Nephron (organoid): ENCODE data around the gene LRP2BP.

Experiments used
- H3K27ac Mint-ChIP-seq, 3 experiments: 2 replicates each; pipeline ENCODE4 v1.8.0; 2020; ENCODE audit warnings: mixed read lengths in 3 of 3, mild to moderate bottlenecking in 2 of 3, moderate library complexity in 1 of 3
- H3K27me3 Mint-ChIP-seq: 2 replicates; pipeline ENCODE4 v1.8.0; 2021; ENCODE audit warnings: low read depth, mild to moderate bottlenecking, moderate library complexity, mixed read lengths
- H3K36me3 Mint-ChIP-seq: 2 replicates; pipeline ENCODE4 v1.8.0; 2020; ENCODE audit warnings: low read depth, mixed read lengths
- H3K4me1 Mint-ChIP-seq: 2 replicates; pipeline ENCODE4 v1.8.0; 2020; ENCODE audit warnings: mixed read lengths
- H3K4me3 Mint-ChIP-seq, 3 experiments: 2 replicates each; pipeline ENCODE4 v1.8.0; 2020; ENCODE audit warnings: mild to moderate bottlenecking in 3 of 3, mixed read lengths in 3 of 3, moderate library complexity in 2 of 3
- H3K9me3 Mint-ChIP-seq: 2 replicates; pipeline ENCODE4 v1.8.0; 2020; ENCODE audit warnings: mixed read lengths
- TF ChIP-seq, protein P1 (sequence below), 3 experiments: fragments of 200-600 bp; sonication (generic); IDR thresholded peaks; one replicate each; pipeline ENCODE4 v1.5.0; 2021; ENCODE audit warnings: antibody characterized with exemption in 3 of 3; ENCODE audit not compliant: unreplicated experiment in 3 of 3

Gene LRP2BP

DNA sequence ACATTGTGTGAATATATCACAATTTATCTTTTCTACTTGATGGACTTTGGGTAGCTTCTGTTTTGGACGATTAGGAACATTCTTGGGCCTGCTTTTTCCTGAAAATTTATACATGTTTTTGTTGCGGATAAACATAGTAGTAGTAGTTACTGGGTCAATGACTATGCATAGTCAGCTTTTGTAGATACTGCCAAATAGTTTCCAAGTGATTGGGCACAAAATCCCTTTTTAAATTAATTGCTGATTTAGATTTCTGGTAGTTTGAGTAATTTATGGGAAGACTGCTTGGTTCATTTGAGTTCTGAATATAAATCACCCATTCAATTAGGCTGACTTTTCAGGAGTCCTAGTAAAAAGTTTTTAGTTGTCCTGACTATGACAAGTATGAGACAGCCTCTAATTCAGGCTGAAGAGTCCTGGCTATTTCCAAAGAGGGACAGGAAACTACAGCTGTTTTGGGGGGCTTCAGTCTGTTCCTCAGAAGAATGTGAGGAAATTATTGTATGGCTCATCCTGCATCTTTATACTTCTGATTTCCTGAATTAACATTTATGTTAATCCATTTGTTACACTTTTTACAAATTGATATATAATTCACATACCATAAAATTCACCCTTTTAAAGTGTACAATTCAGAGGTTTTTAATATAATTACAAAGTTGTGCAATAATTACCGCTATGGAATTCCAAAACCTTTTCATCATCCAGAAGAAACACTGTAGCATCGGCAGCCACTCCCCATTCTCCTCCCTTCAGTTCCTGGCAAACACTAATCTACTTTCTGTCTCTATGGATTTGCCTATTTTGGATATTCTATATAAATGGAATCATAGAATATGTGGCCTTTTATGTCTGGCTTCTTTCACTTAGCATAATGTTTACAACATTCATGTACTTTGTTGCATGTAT lies 14.2 kb downstream of the LRP2BP start:
- no peak overlapping the region for H3K27ac Mint-ChIP-seq
- TF ChIP-seq, protein P1, sequence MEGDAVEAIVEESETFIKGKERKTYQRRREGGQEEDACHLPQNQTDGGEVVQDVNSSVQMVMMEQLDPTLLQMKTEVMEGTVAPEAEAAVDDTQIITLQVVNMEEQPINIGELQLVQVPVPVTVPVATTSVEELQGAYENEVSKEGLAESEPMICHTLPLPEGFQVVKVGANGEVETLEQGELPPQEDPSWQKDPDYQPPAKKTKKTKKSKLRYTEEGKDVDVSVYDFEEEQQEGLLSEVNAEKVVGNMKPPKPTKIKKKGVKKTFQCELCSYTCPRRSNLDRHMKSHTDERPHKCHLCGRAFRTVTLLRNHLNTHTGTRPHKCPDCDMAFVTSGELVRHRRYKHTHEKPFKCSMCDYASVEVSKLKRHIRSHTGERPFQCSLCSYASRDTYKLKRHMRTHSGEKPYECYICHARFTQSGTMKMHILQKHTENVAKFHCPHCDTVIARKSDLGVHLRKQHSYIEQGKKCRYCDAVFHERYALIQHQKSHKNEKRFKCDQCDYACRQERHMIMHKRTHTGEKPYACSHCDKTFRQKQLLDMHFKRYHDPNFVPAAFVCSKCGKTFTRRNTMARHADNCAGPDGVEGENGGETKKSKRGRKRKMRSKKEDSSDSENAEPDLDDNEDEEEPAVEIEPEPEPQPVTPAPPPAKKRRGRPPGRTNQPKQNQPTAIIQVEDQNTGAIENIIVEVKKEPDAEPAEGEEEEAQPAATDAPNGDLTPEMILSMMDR (IDR thresholded peaks at IDR 0.05; ENCODE audit: unreplicated experiment in 3 of 3): no peak
- H3K4me1 Mint-ChIP-seq: peaks cover 13% of the 10 kb centered on the region
- H3K36me3 Mint-ChIP-seq: peaks cover 45% of the 10 kb centered on the region
- peaks cover 5% of the 10 kb centered on the region for H3K27me3 Mint-ChIP-seq
- H3K9me3 Mint-ChIP-seq: peaks cover 15% of the 10 kb centered on the region
- no peak overlapping the region for H3K4me3 Mint-ChIP-seq

DNA sequence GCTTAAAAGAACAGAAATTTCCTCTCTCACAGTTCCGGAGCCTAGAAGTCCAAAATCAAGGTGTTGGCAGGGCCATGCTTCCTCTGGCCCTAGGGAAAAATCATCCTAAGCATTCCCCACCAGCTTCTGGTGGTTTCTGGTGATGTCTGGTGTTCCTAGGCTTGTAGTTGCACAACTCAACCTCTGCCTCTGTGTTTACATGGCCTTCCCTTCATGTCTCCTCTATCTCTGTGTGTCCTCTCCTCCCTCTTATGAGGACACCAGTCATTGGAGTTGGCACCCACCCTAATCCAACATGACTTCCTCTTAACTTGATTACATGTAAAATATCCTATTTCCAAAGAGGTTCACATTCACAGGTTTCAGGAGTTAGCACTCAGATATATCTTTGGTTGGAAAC lies 15.4 kb downstream of the LRP2BP start:
- peaks cover 12% of the 10 kb centered on the region for H3K4me1 Mint-ChIP-seq
- no peak overlapping the region for H3K27ac Mint-ChIP-seq
- H3K9me3 Mint-ChIP-seq: peaks cover 15% of the 10 kb centered on the region
- peaks cover 5% of the 10 kb centered on the region for H3K27me3 Mint-ChIP-seq
- peaks cover 50% of the 10 kb centered on the region for H3K36me3 Mint-ChIP-seq
- TF ChIP-seq, protein P1 (IDR thresholded peaks at IDR 0.05; ENCODE audit: unreplicated experiment in 3 of 3): no peak
- no peak overlapping the region for H3K4me3 Mint-ChIP-seq

DNA sequence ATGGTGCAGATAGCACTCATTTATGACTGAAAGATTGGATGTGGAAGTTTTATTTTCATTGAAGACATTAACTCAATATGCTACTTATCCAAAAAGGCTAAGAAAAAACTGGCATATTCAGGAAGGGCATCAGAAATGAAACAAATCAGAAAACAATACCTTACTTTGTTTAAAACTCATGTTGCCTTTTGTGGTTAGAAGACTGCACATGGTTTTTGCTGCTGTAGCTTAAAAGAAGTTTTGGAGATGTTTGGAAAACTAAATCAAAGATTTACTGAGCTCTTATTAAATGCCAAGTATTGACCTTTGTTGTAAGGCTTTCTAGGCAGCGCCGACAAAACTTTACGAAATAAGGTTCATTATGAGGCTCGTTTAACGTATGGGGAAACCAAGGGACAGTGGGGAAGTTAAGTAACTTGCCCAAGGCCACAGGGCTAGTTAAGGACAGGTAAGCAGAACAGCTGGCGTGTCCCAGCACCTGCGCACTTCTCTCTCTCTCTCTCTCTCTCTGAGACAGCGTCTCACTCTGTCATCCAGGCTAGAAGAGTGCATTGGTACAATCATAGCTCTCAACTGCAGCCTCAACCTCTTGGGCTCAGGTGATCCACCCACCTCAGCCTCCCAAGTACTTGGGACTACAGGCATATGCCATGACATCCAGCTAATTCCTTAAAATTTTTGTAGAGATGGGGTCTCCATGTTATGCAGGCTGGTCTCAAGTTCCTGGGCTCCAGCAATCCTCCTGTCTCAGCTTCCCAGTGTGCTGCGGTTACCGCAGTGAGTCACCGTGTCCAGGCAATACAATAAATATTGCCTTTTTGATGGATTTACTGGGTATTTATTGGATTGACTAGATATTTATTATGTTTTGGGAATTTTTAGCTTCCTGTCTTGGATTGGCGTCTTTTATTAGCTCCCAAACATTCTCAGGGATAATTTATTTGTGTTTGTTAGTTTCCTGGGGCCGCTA lies 16.1 kb downstream of the LRP2BP start:
- Mint-ChIP-seq H3K27me3 (peaks cover 5% of the 10 kb centered on the region), H3K36me3 (peaks cover 50% of the 10 kb centered on the region), H3K9me3 (peaks cover 15% of the 10 kb centered on the region), H3K4me3 (no peak overlapping the region), H3K4me1 (peaks cover 5% of the 10 kb centered on the region), H3K27ac (no peak overlapping the region)
- TF ChIP-seq, protein P1 (IDR thresholded peaks at IDR 0.05; ENCODE audit: unreplicated experiment in 3 of 3): no peak

DNA sequence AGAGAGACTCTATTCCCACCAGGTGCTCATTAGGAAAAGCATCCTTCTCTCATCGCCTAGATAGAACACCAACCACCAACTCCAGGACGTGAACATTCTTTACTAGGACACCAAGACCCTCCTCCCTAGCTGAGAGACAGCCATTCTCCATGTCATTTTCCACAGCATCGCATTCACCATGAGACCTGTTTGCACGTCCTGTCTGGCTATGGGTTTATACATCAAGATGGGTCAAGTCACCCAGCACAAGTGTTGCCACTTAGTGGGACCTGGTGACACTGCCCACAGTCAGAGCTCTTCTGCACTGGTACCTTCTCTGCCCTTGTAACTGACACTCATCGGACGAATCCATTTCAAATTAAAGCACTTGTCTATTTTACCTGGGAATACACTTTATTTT lies 17.5 kb downstream of the LRP2BP start:
- H3K4me3 Mint-ChIP-seq: no peak overlapping the region

DNA sequence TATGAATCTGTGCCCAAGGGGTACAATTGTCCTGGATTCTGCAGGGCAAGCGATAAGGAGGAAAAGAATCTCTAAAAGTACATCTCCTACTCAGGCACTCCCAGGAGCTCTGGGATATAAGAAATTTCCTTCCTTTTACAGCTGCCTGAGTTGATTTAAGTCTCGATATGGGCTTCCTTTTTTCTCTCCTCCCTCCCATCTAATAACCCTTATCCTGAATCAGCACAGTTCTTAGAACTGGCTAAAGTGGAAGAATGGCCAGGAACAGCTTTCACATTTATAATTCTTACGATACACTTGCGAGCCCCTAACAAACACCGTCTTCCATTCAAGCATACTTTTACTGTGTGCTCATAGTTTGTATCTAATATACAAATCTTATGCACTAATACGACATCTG lies 21.2 kb downstream of the LRP2BP start:
- Mint-ChIP-seq H3K36me3 (peaks cover 21% of the 10 kb centered on the region), H3K27ac (no peak overlapping the region), H3K9me3 (no peaks in the 10 kb centered on the region), H3K4me3 (no peak overlapping the region), H3K27me3 (no peaks in the 10 kb centered on the region), H3K4me1 (no peaks in the 10 kb centered on the region)
- TF ChIP-seq, protein P1 (IDR thresholded peaks at IDR 0.05; ENCODE audit: unreplicated experiment in 3 of 3): no peak

More for the DNA sequence above, 17.5 kb downstream of the LRP2BP start:
- peaks cover 5% of the 10 kb centered on the region for H3K27me3 Mint-ChIP-seq
- H3K36me3 Mint-ChIP-seq: peaks cover 41% of the 10 kb centered on the region
- H3K4me1 Mint-ChIP-seq: no peaks in the 10 kb centered on the region
- H3K9me3 Mint-ChIP-seq: peaks cover 15% of the 10 kb centered on the region
- TF ChIP-seq, protein P1 (IDR thresholded peaks at IDR 0.05; ENCODE audit: unreplicated experiment in 3 of 3): no peak
- no peak overlapping the region for H3K27ac Mint-ChIP-seq
